ENCODE measurements around the gene TMEM259.

Gene TMEM259

DNA sequence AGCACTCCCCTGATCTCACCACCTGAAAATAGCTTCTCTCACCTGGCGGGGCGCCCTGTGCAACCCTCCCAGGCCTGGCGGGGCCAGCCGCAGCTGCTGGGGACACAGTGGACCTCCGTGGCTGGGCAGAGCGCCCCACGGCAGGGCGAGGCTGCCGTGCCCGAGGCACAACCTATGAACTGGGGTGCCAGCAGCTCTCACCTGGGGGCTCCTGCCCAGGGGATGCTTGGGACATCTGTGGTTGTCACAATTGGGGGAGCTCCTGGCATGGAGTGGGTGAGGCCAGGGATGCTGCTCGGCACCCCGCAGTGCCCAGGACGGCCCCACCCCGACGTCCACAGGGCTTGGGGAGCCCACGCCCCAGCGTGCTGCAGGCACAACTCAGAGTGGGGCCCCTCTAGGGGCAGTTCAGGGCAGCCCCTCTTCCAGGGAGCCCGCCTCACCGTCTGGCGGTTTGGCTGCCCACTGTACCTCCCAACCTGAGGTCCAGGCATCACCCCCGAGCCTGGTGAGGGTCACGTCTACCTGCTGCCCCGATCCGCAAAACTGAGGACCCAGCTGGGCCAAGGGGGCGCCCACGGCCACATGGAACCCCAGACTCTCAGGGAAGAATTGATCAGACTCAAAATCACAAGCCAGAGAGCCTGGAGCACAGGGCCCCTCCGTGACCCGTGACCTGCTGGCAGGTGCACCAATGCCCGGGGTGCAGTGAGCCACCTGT, 5.7 kb downstream of the TMEM259 start:
- no peak for DNase-seq

- DNase-seq, result no peak
Observed at GRCh38 chr19:1014161-1015060, 6.5 kb downstream of the TMEM259 start.

- no peak for DNase-seq
Observed at GRCh38 chr19:1013218-1013617, 7.7 kb downstream of the TMEM259 start.

DNA sequence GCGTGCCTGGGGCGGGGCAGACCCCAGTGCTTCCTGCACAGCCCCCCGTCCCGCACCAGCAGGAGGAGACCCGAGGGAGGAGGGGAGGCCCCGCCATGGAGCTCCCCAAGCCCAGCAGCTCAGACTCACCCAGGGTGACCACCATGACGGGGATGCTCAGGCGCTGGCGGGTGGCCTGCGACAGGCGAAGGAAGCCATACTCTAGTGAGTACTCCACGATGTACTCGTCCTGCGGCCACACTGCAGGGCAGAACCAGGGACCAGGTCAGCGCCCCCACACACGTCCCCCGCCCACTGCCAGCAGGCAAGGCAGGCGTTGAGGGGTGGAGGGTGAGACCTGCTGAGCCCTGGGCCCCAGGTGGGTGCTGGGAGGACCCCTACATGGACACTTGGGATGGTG, 8.6 kb downstream of the TMEM259 start:
- no peak for DNase-seq

DNA sequence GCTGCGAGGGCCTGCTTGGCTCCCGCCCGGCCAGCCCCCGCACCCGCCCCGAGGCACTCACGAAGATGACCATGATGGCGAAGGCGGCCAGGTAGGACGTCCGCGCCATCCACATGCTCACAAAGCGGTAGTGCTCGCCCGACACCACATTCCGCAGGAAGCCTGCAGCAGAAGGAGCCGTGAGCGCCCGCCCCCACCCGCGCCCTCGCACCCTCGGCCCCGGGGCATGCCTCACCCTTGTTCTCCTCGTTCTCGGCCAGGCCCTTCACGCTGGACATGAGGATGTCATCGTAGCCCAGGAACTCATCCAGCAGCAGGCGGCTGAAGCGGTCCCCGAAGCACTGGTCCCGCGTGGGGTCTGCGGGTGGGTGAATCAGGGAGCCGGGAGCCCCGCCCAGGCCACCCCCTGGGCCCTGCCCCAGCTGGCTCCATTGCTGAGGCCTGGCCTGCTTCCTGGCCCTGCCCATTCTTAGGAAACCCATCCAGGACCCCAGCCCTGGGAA, 9.0 kb downstream of the TMEM259 start:
- DNase-seq, result no peak

DNA sequence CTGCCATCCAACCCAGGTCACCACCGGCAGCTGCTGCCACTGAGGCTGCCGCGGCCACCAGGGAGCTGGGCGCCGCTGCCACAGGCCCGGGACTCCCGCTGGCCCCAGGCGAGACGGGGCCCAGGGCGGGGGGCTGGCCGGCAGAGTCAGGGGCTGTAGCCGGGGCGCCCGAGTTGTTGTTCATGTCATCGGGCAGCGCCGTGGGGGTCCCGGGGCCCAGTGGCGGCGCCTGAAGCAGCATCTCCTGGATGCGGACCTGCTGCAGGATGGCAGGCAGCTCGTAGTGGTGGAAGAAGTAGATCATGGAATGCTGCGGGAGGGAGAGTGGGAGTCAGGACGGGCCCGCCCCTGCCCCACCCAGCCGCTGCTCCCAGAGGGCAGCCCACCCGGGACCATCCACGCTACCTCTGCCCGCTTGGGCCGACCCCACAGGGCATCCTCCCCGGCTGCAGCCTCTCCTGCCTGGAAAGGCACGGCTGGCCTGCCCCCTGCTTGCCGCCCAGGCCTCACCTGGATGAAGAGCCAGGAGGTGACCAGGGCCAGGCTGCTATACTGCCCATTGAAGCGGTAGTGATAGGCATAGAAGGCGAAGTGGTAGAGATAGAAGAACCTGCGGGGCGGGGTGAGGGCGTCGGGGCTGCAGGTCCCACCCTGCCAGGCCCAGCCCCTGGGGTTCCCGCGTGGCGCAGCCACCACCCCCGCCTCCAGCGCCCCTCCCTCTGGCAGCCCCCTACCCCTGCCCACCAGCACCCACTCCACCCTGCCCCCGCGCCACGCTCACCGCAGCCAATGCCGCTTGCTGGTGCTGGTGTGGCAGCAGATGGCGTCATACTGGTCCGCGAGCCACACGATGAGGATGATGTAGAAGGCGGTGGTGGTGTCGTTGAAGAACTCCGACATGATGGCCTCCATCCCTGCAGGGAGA, 10.1 kb downstream of the TMEM259 start:
- DNase-seq, result no peak

DNA sequence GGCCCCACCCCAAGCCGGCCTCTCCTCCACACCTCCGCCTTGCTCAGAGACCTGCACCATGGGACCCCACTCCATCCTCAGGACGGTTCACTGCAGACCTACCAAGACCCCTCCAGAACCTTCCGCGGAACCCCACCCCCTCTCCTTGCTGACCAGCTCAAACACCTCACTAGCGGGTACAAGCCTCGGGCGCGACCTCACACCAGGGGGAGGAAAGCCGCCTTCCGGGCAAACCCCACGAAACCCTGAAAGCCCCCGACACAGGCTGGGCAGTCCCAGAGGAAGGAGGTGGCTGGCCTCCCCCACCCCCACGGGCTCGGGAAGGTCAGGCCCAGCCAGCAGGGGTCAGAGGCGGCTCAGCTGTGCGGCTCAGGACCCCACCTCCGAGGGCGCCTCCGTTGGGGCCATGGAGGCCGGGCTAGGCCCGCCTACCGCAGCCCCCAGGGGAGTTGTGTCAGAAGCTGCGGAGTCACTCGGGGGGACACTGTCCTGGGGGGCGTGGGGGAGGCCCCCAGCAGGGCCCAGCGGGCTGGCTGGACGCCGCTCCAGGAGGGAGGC, 10.9 kb downstream of the TMEM259 start:
- DNase-seq, result no peak

- no peak for DNase-seq
Observed at GRCh38 chr19:1009041-1009980, 11.6 kb downstream of the TMEM259 start.

- DNase-seq, result no peak
Observed at GRCh38 chr19:1008268-1009040, 12.5 kb downstream of the TMEM259 start.

- DNase-seq, result no peak
Observed at GRCh38 chr19:1007399-1008251, 13.3 kb downstream of the TMEM259 start.

- no peak for DNase-seq
Observed at GRCh38 chr19:1006711-1007398, 14.1 kb downstream of the TMEM259 start.

GRCh38 chr19:1004803-1005664, 15.9 kb downstream of the TMEM259 start:
- no peak for DNase-seq

DNA sequence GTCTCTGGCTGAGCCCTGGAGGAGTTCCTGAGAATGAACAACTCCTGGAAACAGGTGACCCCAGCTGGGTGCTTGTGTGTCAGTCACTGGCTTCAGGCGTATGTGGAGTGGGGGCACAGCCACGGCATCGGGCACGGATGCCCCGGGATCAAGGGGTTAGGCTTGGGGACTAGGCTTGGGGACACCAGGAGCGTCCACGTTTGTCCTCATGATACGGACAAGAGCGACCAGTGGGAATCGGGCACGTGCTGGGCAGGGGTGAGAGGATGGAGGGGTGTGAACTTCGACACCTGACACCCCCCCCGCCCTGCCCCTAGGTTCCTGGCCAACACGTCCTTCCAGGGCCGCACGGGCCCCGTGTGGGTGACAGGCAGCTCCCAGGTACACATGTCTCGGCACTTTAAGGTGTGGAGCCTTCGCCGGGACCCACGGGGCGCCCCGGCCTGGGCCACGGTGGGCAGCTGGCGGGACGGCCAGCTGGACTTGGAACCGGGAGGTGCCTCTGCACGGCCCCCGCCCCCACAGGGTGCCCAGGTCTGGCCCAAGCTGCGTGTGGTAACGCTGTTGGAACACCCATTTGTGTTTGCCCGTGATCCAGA, 16.6 kb downstream of the TMEM259 start:
- DNase-seq, result no peak

- DNase-seq, result no peak
Observed at GRCh38 chr19:1003283-1003682, 17.6 kb downstream of the TMEM259 start.

DNA sequence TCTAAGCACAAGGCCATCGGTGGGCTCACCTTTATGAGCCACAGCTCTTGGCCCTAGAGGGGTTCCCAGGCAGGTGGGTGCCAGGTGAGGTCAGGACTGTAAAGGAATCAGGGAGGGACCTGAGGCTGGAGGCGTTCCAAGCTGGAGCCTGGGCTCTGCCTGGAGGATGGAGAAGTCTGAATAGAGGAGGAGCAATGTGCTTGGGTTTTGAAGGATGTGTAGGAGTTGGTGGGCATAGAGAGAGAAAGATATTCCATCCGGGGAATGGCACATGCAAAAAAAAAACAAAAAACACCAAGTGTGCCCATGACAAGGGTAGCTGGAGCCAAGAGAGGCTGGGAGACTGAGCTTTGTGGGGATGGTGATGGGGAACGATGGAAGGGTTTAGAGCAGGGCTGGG, 18.3 kb downstream of the TMEM259 start:
- DNase-seq, result no peak

DNA sequence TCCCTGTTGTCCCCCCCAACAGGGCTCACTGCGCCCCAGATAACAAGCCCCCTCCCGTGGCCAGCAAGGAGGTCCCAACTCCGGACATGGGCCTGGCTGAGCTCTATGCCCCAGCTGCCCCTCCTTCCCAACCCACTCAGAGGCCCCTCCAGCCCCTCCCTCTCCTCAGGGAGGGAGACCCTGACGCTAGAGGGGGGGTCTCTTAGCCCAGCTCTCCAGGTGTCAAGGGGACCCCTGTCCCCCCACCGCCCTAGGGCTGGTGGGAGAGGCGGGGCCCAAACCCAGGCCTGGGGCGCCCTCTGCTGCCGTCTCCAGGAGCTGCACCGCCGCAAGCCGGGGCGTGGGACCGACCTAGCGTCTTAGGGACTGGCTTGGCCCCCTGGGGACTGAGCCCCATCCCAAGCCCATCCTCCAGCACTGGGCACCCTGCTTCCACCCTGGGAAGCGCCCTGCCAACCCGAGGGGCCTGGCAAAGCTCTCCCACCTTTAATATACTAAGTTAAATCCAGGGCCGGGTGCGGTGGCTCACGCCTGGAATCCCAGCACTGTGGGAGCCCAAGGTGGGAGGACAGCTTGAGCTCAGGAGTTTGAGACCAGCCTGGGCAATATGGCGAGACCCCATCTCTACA, 19.3 kb downstream of the TMEM259 start:
- peak; percentile 44 to 52 for DNase-seq

All from inflammatory macrophage (primary cell).